Activated CD4-positive, CD25-positive, alpha-beta regulatory T cell (primary cell): Measurements from ENCODE around the gene SUFU.
"Not testable (repeated sequence)": the region's sequence is repeated elsewhere in the genome, so short reads cannot be mapped to it uniquely, and the experiment has no call there.

Experiments
- DNase-seq, 4 experiments: peaks; one replicate each; lab custom pipeline; 2025; lab: John Stamatoyannopoulos, UW

Gene SUFU

DNA sequence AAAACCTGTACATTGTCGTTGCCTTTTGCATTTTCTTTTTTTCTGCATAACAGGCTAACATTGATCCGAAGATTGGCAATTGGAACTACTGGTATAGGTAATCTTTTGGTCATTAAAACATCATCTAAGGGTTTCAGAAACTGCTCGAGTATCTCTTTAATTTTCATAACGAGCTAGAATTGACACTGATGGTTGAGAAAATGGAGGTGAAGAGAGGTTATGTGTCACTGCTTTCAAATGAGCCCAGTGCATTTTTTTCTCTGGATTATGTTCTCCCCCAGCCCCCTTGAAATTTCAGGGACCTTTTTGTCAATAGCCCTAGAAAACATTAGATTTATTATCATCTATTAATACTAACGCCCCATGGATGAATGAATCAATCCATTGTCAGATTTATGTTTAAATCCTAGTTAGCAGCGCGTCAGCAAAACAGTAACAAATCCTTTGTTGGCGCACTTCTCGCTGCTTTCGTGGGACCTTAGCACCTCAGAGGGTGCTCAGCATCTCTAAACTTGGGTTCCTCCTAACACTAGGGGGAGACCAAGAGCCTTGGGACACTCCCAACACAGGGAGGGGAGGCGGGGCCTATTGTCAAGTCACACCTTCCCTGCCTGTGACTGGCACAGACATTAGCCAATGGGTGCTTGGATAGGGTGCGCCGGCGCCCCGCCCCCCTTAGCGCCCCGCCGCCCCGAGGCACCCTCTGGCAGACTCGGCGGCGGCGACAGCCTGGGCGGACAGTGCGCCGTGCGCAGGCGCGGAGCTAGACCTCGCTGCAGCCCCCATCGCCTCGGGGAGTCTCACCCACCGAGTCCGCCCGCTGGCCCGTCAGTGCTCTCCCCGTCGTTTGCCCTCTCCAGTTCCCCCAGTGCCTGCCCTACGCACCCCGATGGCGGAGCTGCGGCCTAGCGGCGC is at the start of gene SUFU:
TSS of gene SUFU (plus strand) at position 709 of the 915 bp plus-strand sequence. CDS start at position 890, 181 bp downstream.
- DNase-seq, result peak; percentile 90 to 95 (median 94)

DNA sequence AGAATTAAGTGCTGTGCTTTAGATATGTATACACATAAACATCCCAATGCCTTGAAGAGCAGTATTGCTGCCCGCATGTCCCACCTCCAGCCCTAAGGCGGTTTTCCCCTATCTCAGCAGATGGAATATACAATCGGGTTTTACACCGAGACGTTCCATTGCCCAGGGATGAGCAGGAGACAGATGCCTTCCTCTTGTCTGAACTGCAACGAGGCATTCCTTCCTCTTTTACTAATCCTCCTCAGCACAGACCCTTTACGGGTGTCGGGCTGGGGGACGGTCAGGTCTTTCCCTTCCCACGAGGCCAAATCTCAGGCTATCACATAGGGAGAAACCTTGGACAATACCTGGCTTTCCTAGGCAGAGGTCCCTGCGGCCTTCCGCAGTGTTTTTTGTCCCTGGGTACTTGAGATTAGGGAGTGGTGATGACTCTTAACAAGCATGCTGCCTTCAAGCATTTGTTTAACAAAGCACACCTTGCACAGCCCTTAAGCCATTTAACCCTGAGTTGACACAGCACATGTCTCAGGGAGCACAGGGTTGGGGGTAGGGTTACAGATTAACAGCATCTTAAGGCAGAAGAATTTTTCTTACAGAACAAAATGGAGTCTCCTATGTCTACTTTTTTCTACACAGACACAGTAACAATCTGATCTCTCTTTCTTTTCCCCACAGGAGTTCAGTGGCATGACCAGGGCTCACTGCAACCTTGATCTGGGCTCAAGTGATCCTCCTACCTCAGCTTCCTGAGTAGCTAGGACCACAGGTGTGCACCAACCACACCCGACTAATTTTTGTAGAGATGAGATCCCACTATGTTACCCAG is 48.9 kb upstream of the SUFU start:
- not testable (repeated sequence) for DNase-seq

DNA sequence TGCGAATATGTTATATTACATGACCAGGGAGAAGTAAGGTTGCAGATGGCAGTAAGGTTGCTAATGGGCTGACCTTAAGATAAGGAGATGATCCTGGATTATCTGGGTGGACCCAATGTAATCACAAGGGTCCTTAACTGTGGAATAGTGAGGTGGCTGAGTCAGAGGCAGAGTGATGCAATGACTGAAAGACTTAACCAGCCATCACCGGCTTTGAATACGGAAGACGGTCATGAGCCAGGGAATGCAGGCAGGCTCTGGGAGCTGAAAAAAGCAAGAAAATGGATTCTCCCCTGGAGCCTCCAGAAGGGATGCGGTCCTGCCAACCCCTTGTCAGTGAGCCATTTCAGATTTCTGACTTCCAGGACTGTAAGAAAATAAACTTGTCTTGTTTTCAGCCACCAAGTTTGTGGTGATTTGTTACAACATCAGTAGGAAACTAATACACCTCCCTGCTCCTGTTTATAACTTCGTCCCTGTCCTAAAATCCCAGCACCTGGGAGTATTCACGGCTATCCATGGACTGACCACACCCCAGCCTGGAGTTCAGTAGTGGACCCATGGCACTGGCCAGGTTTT is 47.8 kb upstream of the SUFU start:
- DNase-seq, result no peak

DNA sequence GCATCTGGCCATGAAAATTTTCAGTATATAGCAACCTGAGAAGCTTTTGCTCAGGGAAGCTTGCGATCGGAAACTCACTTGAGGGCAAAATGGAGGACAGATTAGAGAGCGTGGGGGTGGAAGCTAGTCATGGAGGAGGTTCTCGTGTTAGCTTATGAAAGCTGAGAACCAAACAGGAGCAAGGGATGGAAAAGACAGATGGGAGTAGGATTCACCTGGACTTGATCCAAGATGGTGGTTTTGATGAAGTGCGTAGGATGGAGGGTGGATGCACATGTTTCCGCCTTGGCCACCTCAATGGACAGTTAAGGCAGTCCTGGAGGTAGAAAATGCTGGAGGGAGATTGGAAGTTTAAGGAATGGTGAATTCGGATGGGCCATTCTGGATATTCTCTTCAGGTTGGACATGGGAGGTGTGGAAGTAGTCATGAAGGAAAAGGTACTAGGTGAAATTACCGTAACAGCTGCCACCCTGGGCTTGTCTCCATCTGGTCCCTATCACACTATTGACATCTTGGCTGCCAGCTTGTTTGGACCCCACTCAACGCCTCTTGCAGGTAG is 46.1 kb upstream of the SUFU start:
- DNase-seq, result no peak

DNA sequence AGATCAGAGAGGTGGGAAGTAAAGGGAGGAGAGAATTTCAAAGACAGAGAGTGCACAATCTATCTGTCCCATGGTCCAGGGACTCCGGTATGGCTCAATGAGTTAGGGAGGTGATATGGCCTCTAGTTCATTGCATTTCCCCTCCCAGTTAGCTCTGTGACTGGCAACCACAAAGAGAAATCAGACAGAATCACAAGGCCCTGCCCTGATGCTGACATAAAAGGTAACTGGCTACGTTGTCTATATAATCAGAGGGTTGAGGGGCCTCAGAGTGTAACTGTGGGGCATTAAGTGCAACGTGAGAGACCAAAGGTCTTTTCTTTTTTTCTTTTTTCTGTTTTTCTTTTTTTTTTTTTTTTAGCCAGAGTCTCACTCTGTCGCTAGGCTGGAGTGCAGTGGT is 45.1 kb upstream of the SUFU start:
- DNase-seq, result no peak

DNA sequence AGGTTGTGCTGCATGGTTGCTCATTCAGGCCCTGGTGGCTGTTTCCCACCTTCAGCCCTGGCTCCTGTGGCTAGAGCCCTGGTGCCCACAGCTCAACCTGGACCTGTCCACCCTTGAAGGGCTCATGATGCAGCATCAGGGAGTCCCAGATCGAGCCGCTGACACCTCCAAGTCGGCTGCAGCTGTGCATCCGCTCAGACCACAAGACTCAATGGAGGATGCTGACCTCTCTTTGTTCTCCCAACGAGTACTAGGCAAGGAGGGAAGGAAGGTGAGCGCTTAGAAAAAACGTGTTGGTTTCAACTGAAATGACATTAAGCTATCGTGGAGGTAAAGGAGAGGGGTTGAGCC is 43.0 kb upstream of the SUFU start:
- no peak for DNase-seq

DNA sequence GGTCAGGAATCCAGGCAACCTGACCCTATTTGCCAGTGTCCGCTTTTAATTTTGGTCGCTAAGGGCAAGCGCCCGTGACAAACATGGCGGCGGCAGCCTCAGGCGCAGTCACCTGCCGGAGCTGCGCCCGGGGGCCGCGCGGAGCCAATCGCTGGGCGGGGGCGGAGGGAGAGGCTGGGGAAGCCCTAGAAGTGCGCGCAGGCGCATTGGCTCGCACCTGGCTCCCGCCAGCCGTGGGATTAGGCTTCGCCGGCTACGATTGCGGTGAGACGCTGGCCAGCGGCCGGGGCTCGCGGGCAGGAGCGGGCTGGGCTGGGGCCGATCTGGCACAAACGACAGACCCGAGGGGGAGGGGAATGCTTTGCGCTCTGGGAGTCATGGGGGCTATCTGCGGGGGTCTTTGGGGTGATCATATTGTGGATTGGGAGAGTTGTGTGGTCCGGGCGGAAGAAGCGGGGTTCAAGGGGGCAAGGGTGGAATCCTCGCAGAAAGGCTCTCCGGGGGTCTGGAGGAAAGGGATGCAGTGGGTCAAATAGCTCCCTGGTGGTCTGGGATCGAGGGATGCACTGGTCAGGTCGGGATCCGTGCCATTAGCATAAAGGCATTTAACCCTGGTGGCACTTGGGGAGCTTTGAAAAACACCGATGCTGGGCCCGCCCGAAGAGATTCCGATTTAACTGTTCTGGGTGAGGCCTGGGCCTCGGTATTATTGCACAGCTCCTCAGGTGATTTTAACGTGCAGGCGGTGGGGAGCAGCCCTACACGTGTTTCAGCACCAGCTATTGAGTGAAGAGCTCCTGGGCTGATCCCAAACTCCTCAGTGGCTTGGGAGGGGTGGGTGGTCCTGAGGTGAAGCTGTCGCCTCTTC is 42.4 kb upstream of the SUFU start:
- peak; percentile 74 to 89 (median 86) for DNase-seq

DNA sequence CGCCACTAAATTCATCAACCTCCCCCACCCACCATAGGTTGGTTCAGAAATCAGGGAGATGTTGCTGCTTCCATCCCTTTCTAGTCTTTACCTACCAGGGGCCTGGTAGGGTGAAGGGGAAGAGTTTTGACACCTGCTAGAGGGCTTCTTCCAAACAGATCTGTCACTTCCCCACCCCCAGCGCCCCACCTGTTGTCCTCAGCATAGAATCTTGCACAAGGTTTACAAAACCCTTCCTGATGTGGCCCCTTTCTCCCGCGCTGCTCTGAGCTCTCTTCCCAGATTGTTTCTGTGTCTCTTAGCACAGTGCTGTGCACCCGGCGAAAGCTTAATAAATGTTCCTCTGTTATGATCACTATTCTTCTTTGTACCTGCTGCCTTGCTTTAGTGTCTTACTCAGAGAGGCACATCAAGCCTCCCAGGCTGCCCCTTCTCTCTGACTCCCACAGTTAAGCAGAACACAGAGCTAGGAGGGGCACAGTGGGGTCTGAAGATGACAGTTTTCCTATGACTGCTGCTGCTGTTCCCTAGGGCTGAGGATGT is 41.2 kb upstream of the SUFU start:
- DNase-seq, result no peak

DNA sequence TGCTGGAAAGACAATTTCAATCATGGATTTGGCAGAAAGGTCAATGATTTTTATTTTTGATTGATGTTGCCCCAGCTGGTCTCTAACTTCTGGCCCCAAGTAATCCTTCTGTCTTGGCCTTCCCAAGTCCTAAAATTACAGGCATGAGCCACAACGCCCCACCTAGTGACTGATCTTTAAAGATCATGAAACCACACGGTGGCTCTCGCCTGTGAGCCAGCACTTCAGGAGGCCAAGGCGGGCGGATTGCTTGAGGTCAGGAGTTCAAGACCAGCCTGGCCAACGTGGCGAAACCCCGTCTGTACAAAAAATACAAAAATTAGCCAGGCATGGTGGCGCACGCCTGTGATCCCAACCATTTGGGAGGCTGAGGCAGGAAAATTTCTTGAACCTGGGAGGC is 39.8 kb upstream of the SUFU start:
- no peak for DNase-seq

DNA sequence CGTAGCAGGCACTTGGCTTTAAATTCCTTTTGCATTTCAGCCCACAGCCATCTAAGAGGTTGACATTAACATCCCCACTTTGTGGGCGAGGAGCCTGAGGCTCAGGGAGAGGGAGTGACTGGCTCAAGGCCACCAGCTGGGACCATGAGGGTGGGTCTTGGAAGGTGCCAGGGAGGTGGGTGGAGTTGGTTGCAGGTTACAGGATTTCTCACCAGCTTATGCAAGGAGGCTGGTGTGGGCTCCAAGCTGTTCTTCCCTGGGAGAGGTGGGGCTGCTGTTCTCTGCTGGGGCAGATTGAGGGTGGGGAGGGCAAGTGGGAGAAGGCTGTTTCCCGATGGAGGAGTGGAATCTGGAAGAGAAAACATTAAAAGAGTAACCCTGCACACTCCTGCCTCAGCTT is 38.3 kb upstream of the SUFU start:
- DNase-seq, result no peak

DNA sequence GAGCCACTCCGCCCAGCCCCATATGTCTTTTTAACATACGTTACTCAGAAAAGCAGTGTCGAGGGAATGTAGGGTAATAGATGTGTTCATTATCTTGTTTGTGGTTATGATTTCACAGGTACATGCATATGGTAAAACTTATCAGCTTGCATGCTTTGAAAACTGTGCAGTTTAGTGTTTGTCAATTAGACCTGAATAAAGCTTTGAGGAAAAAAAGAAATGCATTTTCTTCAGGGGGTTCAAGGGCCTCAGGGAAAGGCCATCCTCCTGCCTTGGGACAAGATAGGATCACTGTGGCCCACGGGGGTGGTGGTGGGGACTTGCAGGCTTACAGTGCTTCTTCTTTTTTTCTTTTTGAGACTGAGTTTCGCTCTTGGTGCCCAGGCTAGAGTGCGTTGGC is 36.5 kb upstream of the SUFU start:
- no peak for DNase-seq

DNA sequence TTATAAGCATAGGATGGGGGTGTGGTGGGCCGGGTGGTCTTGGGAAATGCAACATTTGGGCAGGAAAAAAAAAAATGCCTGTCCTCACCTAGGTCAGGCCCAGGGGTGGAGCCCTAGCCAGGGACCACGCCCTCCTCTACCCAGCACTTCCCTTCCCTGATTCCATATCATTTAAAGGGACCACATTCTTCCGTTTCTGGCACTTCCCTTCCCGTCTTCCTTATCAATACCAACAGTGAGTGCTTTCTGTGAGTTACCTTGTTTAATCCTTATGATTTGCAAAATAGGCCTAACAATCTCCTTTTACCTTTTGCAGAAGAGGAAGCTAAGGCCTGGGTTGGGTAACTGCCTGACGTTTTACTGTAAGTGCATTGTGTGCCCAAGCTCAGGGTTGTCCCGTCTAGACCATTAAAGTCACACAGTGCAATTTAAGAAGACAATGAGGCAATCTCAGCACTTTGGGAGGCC is 35.8 kb upstream of the SUFU start:
- no peak for DNase-seq

DNA sequence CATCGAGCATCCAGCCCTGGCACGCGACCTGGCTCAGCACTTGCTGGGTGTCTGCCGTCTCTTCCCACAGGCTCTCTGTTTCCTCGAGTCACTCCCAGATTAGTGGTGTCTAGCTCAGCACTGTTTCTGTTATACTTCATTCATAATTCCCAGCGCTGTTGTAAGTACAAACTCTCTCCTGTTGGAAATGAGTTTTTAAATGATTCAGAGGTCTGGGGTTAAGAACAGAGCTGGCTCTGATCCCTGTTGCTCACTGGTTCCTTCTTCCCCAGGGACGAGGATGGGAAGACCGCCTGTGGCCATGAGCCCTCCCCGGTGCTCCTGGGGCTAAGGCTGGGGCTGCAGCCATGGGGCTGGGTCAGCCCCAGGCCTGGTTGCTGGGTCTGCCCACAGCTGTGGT is 35.1 kb upstream of the SUFU start:
- no peak for DNase-seq

DNA sequence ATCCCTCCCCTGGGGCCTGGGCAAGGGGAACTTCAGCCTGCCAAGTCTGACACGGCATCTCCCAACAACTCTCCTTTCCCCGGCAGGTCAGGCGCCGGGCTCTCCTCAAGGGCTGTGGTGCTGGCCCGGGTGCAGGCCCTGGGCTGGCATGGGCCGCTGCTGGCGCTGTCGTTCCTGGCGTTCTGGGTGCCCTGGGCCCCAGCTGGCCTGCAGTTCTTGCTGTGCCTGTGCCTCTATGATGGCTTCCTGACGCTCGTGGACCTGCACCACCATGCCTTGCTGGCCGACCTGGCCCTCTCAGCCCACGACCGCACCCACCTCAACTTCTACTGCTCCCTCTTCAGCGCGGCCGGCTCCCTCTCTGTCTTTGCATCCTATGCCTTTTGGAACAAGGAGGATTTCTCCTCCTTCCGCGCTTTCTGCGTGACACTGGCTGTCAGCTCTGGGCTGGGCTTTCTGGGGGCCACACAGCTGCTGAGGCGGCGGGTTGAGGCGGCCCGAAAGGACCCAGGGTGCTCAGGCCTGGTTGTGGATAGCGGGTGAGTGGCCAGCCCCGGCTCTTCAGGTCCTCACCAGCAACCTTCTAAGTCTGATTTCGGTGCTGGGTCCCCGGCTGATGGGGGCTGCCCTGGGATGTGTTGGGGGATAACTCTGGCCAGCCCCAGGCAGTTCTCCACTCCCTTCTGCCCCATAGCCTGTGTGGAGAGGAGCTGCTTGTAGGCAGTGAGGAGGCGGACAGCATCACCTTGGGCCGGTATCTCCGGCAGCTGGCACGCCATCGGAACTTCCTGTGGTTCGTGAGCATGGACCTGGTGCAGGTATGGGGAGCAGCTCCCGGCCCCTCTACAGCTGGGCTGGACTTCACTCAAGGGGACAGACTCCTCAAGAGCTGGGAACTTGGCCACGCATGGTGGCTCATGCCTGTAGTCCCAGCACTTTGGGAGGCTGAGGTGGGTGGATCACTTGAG is 32.9 kb upstream of the SUFU start:
- no peak for DNase-seq

DNA sequence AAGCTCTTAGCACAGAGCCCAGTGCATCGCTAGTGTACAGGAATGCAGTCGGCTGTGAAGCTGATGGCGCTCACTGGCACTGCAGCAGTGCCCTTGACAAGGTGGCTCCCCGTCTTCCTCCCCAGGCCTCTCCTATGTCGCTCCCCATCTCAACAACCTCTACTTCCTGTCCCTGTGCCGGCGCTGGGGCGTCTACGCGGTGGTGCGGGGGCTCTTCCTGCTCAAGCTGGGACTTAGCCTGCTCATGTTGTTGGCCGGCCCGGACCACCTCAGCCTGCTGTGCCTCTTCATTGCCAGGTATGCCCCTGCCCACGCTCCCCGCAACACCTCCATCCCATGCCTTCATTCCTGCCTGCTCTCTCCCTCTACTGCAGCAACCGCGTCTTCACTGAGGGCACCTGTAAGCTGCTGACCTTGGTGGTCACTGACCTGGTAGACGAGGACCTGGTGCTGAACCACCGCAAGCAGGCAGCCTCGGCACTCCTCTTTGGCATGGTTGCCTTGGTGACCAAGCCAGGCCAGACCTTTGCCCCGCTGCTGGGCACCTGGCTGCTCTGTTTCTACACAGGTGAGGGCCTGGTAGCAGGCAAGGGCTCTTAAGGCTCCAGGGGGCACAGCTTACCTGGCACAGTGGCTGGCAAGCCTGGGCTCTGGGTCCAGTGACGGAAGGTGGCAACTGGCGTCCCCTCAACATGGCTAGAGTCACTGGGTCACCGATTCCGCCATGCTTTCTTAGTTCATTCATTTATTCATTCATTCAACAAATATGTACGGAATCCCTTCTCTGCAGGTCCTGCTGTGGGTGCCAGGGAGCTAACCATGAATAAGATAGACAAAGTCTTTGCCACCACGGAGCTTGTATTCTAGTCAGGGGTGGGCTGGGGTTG is 30.1 kb upstream of the SUFU start:
- peak in 1 of 4 experiments; percentile 15 for DNase-seq

DNA sequence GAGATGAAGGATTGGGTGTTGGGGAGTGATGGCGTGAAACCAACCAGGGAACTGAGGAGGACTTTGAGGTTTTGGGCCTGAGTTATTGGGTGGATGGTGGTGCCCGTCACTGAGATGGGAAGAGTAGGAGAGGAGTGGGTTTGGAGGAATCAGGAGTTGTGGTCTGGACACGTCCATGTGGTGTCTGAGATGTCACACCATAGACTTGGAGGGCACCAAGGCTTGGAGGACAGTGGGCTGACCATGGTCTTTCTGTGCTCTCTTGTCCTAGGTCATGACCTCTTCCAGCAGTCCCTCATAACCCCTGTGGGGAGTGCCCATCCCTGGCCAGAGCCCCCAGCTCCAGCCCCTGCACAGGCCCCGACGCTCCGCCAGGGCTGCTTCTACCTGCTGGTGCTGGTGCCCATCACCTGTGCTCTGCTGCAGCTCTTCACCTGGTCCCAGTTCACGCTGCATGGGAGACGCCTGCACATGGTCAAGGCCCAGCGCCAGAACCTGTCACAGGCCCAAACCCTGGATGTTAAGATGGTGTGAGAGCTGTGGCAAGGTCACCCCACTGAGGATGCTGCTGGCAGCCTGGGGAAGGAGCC is 28.2 kb upstream of the SUFU start:
- DNase-seq, result no peak

DNA sequence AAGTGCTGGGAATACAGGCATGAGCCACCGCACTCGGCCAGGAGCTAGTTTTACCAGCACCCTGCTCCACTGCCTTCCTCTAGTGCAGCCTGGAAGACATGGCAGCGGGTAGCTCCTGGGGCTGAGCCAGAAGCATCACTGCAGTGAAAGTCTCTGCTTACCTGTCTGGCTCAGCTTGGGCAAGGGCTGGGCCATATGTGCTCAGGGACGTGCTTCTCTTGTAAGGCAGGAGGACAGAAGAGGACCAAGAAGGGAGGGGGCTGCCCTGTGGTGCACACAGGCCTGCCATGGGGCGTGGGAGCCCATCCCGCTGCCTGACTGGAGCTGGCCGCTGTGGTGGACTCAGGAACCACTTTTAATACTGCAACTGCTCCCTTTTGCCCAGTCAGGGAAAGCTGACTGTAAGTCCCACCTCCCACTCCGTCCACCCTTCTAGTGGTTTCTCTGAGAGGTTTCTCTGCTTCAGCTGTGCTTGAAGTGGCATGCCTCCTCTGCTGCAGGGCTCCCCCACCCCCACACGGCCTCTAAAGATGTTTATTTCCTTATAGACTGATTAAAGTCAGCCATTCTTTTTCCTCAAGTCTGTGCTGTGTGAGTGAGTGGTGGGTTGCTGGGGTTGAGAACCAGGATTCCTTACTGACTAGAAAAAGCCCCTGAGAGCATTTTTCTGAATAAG is 27.2 kb upstream of the SUFU start:
- no peak for DNase-seq

DNA sequence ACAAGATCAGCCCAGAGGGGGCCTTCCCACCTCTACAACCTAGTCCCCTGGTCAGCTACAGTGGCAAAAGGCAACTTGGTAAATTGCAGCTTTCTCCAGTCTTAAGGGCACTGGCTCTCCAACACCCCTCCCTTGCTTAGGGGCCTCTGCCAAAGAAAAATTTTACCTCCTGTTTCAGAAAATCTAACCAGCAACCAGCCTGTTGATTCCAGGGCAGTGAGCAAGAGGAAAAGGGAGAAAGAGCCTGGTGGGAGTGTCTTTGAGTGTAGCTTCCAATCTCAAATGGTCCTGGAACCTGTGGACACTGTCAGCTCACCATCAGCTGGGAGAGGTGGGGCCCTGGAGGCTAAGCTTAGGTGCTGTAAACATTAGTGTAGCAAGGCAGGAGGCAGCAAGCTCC is 24.1 kb upstream of the SUFU start:
- DNase-seq, result no peak
